ENCODE data around the gene SET. TPM values are rescaled to one million over a fixed set of nuclear protein-coding genes. Genes with fewer than 3 reads are reported as not detected.
"Not testable (repeated sequence)": the region's sequence is repeated elsewhere in the genome, so short reads cannot be mapped to it uniquely, and the experiment has no call there.

SET gene, protein sequence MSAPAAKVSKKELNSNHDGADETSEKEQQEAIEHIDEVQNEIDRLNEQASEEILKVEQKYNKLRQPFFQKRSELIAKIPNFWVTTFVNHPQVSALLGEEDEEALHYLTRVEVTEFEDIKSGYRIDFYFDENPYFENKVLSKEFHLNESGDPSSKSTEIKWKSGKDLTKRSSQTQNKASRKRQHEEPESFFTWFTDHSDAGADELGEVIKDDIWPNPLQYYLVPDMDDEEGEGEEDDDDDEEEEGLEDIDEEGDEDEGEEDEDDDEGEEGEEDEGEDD
- polyA plus RNA-seq (ENCODE audit: insufficient read length in 4 of 4): 100 to 1,000 TPM; 466 to 785 (median 628) TPM

DNA sequence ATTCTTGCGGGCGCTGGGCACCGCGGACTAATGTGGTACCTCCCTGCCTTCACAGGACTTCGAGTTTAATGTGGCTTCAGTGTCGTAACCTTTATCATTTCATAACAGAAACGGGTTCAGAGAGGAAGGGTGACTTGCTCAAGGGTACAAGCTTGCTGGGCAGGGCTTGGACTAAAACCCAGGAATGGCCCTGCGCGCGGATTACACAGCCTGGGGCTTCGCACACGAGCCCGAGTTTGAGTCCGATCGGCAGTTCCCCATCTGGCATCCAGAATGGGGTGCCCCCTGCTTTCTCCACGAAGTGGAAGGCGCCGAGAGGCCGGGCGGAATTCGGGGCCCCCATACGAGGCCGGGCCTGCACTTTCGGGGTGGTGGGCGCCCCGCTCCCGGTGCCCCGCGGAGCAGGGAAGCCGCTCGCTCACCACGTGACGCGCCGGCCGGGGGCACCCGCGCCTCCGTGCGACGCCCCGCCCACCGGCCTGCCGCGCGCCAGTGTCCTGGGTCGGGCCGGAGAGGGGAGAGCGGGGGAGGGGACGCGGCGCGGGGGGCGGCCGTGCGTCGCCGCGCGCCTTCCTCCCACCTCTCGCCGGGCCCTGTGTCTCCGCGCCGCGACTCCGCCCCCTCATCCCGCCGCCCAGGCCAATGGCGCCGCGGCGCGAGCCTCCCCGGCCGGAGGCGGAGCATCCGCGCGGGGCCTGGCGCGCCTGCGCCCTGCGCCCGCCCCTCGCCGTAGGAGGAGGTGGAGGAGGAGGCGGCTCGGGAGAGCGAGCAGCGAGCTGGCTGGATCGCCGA lies at the start of gene SET:
Gene SET, plus strand, starts transcription at position 722 of the 792 bp plus-strand sequence. CDS start 361 bp downstream, outside the sequence.
- DNase-seq (ENCODE audit: low read depth in 4 of 4, low spot score in 3 of 4): peak; percentile 84 to 91 (median 90)

DNA sequence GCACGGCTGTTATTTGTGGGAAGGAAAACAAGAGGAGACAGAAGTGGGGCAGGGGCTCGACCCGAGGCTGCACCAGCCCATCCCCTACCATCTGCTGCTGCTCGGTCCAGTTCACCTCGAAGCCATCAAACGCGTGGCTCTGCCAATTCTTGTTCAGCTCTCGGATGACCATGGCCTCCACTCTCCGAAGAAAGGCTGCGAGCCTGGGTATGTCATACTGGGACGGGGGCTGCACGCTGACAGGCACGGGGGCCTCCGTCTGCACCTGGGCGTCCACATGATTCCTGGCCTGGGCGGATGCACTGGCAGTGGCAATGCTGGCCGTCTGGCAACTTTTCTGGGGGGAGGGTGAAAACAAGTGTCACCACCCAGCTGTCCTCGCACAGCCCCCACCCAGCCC lies 48.4 kb upstream of the SET start:
- DNase-seq (ENCODE audit: low read depth in 4 of 4, low spot score in 3 of 4): no peak

DNA sequence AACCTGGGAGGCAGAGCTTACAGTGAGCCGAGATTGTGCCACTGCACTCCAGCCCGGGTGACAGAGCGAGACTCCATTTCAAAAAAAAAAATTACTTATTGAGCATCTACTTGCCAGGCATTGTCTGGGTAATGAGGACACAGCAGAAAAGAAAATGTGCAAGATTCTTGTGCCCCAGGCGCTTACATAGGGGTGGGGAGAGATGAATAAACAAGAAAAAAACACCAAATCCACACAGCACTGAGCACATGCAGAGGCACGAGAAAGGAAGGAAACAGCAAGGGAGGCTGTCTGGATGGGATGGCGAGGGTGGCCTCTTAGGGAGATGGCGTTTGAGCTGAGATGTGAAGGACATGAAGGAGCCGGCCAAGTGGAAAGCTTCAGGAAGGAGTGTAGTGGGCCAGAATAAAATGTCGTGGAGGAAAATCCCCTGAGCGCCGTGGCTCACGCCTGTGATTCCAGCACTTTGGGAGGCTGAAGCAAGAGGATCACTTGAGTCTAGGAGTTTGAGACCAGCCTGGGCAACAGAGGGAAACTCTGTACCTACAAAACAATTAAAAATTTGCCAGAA lies 46.3 kb upstream of the SET start:
- no peak for DNase-seq (ENCODE audit: low read depth in 4 of 4, low spot score in 3 of 4)

DNA sequence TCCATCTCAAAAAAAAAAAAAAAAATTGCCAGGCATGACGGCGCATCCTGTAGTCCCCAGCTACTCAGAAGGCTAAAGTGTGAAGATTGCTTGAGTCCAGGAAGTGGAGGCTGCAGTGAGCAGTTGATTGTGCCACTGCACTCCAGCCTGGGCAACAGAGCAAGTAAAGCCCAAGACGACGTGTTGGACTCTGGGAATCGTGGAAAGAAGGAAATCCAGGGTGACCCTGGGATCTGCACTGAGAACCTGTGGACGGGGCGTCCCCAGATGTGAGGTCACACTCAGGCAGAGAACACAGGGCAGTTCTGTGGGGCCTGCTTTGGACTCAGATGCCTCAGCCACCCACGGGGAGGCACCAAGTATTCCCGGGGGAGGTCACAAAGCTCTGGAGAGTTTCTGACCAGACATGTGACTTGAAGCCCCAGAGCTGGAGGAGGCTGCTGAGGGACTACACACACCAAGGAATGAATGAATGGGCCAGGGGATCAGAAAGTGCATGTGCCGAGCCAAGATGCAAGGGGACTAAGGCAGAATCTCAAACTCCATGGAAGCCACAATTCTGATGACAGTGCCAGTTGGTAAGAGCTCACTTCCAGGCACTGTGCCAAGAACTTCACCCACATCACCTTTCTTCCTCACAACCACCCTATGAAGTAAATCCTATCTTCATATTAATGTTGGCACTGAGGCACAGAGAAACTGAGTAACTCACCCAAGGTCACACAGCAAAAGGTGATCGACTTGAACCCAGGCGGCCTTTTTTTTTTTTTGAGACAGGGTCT lies 45.3 kb upstream of the SET start:
- DNase-seq (ENCODE audit: low read depth in 4 of 4, low spot score in 3 of 4): no peak

DNA sequence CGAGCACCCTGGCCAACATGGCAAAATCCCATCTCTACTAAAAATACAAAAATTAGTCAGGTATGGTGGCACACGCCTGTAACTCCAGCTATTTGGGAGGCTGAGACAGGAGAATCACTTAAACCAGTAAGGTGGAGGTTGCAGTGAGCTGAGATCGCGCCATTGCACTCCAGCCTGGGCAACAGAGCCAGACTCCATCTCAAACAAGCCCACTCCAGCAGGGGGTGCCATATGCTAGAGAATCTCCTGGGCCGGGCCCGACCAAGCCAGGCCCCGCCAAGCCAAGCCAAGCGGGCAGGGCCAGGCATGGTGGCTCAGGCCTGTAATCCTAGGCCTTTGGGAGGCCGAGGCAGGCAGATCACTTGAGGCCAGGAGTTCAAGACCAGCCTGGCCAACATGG lies 40.8 kb upstream of the SET start:
- not testable (repeated sequence) for DNase-seq (ENCODE audit: low read depth in 4 of 4, low spot score in 3 of 4)

DNA sequence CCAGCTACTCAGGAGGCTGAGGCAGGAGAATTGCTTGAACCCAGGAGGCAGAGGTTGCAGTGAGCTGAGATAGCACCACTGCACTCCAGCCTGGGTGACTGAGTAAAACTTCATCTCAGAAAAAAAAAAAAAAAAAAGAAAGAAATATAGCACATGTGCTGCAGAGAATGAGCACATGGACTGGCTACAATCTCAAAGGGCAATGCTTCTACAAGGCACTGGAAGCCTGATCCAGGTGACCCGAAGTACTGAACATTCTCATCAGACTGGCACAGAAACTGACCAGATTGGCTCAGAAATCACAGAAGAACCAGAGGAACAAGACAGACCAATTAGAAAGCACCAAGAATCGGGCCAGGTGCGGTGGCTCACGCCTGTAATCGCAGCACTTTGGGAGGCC lies 37.2 kb upstream of the SET start:
- DNase-seq (ENCODE audit: low read depth in 4 of 4, low spot score in 3 of 4): no peak

DNA sequence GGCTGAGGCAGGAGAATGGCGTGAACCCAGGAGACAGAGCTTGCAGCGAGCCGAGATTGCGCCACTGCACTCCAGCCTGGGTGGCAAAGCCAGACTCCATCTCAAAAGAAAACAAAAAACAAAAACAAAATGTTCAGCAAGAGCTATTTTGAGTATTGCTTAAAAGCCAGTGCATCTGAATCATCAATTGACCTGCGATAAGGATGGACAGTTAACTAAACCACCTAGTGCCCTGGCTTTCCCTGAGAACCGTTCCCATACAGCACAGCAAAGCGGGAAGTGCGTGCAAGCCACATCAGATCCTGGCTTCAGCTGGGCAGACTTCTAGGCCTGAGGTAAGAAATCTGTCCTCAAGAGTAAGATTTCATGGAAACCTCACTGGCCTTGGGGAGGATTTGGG lies 35.1 kb upstream of the SET start:
- no peak for DNase-seq (ENCODE audit: low read depth in 4 of 4, low spot score in 3 of 4)

DNA sequence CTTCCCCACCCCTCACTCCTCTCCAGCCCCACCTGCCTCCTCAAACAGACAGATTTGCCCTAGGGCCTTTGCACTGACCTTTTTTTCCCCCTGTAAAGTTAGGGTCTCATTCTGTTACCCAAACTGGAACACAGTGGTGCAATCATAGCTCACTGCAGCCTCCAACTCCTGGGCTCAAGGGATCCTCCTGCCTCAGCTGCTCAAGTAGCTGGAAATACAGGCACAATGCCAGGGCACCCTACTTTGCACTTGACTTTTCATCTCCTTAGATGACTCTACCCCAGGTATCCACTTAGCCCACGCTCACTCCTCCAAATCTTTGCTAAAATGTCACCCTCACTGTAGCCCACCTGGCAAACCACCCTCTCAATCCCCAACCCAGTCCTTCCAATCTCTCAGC lies 34.5 kb upstream of the SET start:
- no peak for DNase-seq (ENCODE audit: low read depth in 4 of 4, low spot score in 3 of 4)

DNA sequence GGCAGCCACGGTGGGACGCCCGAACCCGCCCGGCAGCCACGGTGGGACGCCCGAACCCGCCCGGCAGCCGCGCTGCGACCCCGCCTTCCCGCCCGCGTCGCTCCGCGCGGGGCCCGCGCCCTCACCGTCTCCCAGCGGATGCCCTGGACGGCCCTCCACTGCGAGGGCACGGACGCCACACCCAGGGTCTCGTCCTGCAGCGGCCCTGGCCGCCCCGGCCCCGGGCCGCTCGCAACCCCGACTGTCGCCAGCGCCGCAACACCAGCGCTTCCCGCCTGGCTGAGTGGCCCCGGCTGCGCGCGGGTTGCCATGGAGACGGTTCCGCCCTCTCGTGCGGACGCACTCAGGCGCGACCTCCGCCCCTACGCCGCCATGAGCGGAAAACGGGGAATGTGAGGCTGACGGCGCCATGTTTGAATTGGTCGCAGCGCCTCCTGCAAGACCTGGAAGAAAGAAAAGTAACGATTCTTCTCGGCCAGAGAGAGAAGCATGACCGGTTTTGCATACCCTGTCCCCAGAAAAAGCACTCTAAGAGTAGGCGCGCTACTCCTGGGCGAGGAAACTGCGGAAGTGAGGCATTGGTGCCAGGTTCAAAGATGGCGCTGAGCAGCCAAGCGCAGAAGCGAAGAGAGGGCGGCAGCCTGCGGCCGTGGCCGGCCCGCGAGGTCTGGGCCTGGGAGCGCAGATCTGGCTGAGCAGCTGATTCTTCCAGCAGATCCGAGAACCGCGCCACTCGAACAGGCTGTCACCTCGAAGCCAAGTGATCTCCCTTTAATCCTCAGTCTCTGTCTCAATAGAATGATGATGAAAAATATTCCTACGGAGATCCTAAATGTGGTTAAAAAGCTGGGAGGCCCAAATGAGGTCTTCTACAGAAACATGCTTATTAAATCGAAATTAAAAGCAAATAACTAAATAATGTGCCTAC lies 32.3 kb upstream of the SET start, which contains the start of gene DYNC2I2:
Gene DYNC2I2, minus strand, starts transcription at position 432 of the 928 bp plus-strand sequence. Its CDS starts 121 bp downstream, at position 311.
- peak; percentile 83 to 91 (median 86) for DNase-seq (ENCODE audit: low read depth in 4 of 4, low spot score in 3 of 4)

DNA sequence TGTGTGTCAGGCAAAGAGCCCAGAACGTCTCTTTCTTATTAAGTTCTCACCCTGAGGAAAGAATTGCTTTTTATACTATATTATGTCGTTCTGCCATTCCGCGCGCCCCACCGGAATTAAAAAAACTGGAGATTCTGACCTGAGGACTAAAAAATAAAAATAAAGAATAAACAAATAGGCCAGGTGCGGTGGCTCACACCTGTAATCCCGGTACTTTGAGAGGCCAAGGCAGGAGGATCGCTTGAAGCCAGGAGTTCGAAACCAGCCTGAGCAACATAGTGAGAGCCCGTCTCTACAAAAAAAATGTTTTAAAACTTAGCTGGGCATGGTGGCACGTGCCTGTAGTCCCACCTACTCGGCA lies 31.7 kb upstream of the SET start:
- DNase-seq (ENCODE audit: low read depth in 4 of 4, low spot score in 3 of 4): no peak

DNA sequence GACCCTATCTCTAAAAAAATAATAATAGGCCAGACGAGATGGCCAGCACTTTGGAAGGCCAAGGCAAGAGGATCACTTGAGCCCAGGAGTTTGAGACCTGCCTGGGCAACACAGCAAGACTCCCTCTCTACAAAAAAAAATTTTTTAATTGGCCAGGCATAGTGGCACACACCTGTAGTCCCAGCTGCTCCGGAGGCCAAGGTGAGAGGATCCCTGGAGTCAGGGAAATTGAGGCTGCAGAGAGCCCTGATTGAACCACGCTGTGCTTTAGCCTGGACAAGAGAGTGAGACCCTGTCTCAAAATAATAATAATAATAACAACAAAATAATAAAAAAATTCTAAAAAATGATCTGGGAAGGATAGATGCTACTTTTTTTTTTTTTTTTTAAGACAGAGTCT lies 31.2 kb upstream of the SET start:
- no peak for DNase-seq (ENCODE audit: low read depth in 4 of 4, low spot score in 3 of 4)

DNA sequence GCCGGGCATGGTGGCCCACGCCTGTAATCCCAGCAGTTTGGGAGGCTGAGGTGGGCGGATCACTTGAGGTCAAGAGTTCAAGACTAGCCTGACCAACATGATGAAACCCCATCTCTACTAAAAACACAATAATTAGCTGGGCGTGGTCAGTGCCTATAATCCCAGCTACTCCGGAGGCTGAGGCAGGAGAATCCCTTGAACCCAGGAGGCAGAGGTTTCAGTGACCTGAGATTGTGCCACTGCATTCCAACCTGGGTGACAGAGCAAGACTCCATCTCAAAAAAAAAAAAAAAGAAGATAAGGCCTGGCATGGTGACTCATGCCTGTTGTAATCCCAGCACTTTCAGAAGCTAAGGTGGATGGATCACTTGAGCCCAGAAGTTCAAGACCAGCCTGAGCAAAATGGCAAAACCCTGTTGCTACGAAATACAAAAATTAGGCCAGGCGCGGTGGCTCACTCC lies 22.5 kb upstream of the SET start:
- DNase-seq (ENCODE audit: low read depth in 4 of 4, low spot score in 3 of 4): not testable (repeated sequence)

DNA sequence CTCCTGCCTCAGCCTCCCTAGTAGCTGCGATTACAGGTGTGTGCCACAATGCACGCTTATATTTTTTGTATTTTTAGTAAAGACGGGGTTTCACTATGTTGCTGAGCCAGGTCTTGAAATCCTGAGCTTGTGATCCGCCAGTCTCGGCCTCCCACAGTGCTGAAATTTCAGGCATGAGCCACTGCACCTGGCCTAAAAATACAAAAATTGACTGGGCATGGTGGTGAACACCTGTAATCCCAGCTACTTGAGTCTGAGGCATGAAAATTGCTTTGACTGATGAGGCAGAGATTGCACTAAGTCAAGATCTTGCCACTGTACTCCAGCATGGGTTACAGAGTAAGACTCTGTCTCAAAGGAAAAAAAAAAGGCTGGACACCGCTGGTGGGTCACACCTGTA lies 19.2 kb upstream of the SET start:
- no peak for DNase-seq (ENCODE audit: low read depth in 4 of 4, low spot score in 3 of 4)

DNA sequence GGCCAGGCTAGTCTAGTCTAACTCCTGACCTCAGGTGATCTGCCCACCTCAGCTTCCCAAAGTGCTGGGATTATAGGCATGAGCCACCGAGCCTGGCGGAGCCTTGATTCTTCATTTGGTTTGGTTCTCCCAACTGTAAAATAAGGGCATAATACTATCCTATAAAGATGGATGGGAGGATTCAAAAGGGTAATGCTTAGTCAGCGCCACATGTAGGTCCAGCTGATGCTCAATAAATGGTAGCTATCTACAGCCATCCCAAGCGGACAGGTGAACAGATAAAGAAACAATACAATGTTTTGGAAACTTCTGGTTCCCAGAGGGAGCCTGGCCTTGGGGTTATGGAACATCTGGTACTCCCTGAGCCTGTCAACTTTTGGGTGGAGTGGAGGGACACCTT lies 13.6 kb upstream of the SET start:
- DNase-seq (ENCODE audit: low read depth in 4 of 4, low spot score in 3 of 4): no peak

DNA sequence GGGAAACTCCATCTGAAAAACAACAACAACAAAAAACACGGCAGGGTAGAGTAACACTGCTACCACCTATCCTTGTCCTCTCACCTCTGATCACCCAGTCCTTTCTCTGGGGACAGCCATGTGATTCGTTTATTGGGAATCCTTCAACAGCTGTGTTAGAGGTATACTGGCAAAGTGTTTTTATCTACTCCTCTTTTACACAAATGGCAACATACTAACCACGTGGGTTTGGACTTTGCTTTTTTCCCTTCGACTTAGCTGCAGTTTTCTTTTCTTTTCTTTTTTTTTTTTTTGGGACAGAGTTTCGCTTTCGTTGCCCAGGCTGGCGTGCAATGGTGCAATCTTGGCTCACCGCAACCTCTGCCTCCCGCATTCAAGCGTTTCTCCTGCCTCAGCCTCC lies 11.2 kb upstream of the SET start:
- no peak for DNase-seq (ENCODE audit: low read depth in 4 of 4, low spot score in 3 of 4)

DNA sequence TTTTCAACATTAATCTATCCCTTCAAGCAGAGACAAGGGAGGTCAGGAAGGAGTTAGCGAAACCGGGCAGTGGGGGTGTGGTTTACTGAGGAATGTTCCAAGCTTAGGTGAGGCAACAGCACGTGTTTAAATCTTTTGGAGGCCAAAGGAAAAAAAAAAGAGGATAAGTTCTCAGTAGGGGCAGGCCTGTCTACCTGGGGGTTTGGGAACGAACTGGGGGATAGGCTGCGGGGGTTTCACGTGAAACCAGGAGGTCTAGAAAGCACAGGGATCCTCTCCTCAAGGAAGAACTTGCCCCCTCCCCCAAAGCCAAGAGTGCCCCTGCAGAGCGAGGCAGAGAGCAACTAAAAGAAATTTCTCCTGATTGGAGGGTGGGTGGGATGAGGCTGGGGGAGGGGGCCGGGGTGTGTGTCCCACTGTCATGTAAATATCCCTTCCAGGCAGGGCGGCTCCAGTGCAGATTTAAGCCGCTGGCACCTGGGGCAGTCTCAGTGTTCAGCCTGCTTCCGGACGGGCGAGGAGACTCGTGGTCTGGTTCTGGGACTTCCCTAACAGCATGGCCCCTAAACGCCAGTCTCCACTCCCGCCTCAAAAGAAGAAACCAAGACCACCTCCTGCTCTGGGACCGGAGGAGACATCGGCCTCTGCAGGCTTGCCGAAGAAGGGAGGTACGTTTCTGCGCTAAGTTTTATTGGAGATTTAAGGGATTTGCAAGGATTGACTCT lies 5.5 kb upstream of the SET start:
- no peak for DNase-seq (ENCODE audit: low read depth in 4 of 4, low spot score in 3 of 4)

DNA sequence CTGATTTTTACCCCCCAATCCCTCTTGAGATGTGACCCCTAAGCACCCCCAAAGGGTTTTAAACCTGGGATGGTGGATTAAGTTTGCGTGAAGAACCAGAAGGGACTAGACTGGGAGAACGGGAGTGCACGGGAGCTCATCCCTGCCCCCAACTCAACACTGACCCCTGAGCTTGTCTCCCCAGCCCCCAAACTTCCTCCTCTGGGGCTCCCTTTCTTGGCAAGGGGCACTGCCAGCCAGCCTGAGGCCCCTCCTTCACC lies 5.0 kb upstream of the SET start:
- DNase-seq (ENCODE audit: low read depth in 4 of 4, low spot score in 3 of 4): no peak

DNA sequence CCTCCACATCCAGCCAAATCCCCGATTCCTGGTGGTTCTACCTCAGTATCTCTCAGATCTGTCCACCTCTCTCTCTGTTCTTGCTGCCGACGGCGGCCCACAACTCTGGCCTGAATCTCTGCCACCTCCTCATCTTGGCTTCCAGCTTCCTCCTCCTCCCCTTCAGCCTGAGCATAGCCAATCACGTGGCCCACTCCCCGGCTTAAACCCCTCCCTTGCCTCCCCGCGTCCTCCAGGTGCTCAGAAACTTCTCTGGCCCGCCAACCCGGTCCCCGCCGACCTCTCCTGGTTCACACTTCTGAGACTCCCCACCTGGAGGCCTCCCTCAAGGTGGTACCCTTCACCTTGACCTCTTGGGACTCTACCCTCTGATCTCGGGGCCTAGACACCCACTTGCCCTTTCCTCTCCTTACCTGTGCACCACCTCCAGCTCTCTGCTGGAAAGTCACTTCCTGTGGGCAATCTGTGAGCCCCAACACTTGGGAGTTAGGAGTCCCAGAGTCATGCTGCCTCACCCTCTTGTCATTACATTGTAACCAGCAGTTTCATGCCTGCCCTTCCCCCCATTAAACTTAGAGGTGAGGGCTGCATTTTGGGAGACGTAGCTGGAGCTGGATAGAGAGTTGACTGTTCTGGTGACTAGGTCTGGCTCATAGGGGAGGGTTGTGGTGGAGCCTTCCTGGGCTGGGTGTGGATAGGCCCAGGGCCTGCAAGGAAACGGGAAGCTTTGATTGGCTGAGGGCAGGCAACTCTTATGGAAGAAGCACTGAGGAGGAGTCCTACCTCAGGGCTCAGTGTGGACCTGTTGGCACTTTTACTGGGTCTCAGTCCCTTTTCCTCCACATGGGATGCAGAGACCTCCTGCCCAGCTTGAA lies 4.5 kb upstream of the SET start:
- no peak for DNase-seq (ENCODE audit: low read depth in 4 of 4, low spot score in 3 of 4)

All from left renal pelvis (tissue), 4 donors.